Measurements from ENCODE around the gene ZNF419.
"Not testable (repeated sequence)": the region's sequence is repeated elsewhere in the genome, so short reads cannot be mapped to it uniquely, and the experiment has no call there.

ZNF419 gene
- total RNA-seq = 5.4 to 11.1 (median 10.1) reads per million in 3 donors

DNA sequence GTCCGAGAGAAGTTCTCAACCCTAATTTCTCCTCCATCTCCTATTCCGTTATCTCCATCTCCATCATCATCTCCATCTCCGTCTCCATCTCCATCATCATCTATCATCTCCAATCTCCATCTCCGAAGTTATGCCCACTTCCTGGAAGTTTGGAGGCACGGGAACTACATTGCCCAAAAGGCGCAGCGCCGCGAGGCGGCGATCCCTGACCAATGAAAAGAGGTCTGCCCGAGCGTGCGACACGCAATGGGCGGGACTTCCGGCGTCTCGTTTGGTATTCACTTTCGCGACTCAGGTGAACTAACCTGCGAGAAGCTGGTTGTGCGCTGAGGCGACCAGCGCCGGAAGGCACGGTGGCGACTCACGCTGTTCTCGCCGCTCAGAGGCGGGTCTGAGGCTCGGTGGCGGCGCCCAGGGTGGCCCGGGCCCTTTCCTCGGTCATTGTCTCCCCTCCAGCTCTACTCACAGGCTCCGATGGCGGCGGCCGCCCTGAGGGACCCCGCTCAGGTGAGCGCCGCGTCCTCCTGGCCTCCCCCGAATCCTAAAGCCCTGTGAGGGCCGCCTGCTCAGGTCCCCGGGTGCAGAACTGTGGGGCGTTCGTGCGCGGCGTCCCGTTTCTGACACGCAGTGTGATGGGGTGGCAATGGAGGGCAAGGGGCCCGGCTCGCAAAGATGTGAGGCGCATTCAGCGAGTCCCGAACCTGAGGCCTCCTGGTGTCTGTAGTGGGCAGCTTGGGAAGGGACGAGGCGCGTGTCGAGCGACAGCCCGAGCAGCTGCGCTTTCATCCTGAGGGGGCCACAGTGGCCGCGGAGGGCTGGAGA is at the start of gene ZNF419:
Gene ZNF419 (plus strand): TSS at position 274 of the 822 bp plus-strand sequence. CDS start 201 bp downstream, at position 475.
- Histone ChIP-seq H3K4me3 (ENCODE audit: insufficient read depth, low read depth, low read length, poor library complexity, severe bottlenecking) (peak within 1 kb of the TSS; percentile 84), H3K27ac (ENCODE audit: insufficient read depth, low read length, poor library complexity, severe bottlenecking) (peak within 1 kb of the TSS; percentile 72), H3K36me3 (ENCODE audit: control insufficient read depth, insufficient read depth, low read length) (peaks cover 25% of the 10 kb centered on the region)
- H3K27me3 ChIP-seq (replicated peaks; ENCODE audit: control insufficient read depth, insufficient read depth, low read length, poor library complexity, severe bottlenecking); H3K4me1 ChIP-seq (ENCODE audit: control insufficient read depth, insufficient read depth, low read length, poor library complexity, severe bottlenecking); H3K9me3 ChIP-seq (ENCODE audit: control insufficient read depth, low read length): not testable (repeated sequence)
- peak; percentile 84 to 88 (median 85) for DNase-seq

DNA sequence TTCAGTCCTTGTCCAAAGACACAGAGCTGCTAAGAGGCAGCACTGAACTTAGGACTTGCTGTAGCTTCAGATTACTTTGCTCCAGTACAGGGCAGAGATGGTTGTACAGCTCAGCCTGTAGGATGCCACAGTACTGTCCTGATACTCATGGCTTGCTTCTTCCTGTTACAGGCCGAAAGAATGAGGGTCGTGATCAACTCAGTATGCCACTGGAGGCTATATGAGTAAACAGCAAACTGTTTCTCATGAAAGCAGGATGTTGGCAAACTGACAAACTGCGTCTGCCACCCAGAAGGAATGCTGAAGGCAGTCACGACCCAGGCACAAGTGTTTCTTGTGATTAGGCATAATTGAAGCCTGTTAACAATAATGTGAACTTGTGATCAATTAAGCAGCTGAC is 49.6 kb upstream of the ZNF419 start:
- H3K27ac ChIP-seq (ENCODE audit: insufficient read depth, low read length, poor library complexity, severe bottlenecking) = no peak overlapping the region
- H3K9me3 ChIP-seq (ENCODE audit: control insufficient read depth, low read length) = peaks cover 11% of the 10 kb centered on the region
- no peak overlapping the region for H3K4me3 ChIP-seq (ENCODE audit: insufficient read depth, low read depth, low read length, poor library complexity, severe bottlenecking)
- H3K36me3 ChIP-seq (ENCODE audit: control insufficient read depth, insufficient read depth, low read length) = peaks cover 16% of the 10 kb centered on the region
- no peaks in the 10 kb centered on the region for H3K27me3 ChIP-seq (replicated peaks; ENCODE audit: control insufficient read depth, insufficient read depth, low read length, poor library complexity, severe bottlenecking)
- peaks cover 7% of the 10 kb centered on the region for H3K4me1 ChIP-seq (ENCODE audit: control insufficient read depth, insufficient read depth, low read length, poor library complexity, severe bottlenecking)
- DNase-seq = no peak

DNA sequence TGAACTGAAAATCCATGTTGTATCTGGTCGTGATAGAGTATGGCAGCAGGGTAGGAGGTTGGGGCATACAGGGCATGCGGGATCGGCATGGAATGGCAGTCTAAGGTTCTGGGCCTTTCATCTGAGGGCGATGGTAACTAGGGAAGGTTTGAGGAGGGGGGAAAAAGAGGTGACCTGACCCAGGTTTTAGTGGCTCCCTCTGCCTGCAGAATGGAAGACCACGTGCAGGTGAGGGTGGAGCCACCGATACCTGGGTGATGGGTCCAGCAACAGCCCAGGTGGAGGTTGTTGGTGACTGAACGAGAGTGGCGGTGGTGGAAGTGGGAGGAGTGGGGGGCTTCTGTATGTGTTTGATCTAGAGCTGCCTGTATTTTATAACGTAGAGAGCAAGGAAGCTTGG is 48.6 kb upstream of the ZNF419 start:
- Histone ChIP-seq H3K27ac (ENCODE audit: insufficient read depth, low read length, poor library complexity, severe bottlenecking) (no peak overlapping the region), H3K9me3 (ENCODE audit: control insufficient read depth, low read length) (peaks cover 21% of the 10 kb centered on the region), H3K4me3 (ENCODE audit: insufficient read depth, low read depth, low read length, poor library complexity, severe bottlenecking) (no peak overlapping the region), H3K4me1 (ENCODE audit: control insufficient read depth, insufficient read depth, low read length, poor library complexity, severe bottlenecking) (peaks cover 7% of the 10 kb centered on the region), H3K27me3 (replicated peaks; ENCODE audit: control insufficient read depth, insufficient read depth, low read length, poor library complexity, severe bottlenecking) (no peaks in the 10 kb centered on the region), H3K36me3 (ENCODE audit: control insufficient read depth, insufficient read depth, low read length) (peaks cover 25% of the 10 kb centered on the region)
- no peak for DNase-seq

DNA sequence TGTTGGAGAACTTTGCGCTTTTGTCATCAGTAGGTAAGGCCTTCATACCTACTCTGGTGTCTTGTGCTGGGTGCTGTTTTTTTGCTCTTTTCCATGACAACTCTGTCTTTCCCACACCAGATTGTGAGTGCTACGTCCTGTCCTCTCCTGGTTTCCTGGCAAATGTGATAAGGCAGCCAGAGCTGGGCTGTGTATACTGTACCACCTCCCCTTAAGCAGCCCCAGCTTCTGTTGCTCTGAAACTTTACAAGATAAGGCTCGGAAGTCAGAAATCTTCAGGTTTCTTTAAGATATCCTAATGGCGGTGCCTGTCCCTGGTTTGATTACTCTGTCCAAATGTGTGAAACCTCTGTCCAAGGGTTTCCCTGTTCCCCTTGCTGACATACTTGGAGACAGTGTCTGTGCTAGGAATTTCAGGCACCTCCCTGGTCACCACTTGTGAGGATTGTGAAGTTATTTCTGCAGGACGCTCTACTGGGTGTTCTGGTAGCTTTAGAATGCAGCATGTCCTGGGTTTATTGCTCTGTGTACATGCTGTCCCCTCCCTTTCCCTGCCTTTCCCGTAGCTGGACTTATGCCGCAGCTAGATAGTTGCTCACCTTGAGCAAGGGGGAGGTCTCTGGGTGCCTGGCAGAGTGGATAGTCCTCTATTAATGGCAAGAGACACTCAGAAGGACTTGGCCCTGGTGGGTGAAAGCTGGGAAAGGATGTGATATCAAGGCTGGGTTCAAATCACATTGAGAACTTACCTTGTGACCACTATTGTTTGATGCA is 45.4 kb upstream of the ZNF419 start:
- Histone ChIP-seq H3K9me3 (ENCODE audit: control insufficient read depth, low read length) (peaks cover 35% of the 10 kb centered on the region), H3K36me3 (ENCODE audit: control insufficient read depth, insufficient read depth, low read length) (peaks cover 28% of the 10 kb centered on the region), H3K4me3 (ENCODE audit: insufficient read depth, low read depth, low read length, poor library complexity, severe bottlenecking) (no peak overlapping the region), H3K27ac (ENCODE audit: insufficient read depth, low read length, poor library complexity, severe bottlenecking) (no peak overlapping the region), H3K27me3 (replicated peaks; ENCODE audit: control insufficient read depth, insufficient read depth, low read length, poor library complexity, severe bottlenecking) (no peaks in the 10 kb centered on the region), H3K4me1 (ENCODE audit: control insufficient read depth, insufficient read depth, low read length, poor library complexity, severe bottlenecking) (no peaks in the 10 kb centered on the region)
- no peak for DNase-seq

DNA sequence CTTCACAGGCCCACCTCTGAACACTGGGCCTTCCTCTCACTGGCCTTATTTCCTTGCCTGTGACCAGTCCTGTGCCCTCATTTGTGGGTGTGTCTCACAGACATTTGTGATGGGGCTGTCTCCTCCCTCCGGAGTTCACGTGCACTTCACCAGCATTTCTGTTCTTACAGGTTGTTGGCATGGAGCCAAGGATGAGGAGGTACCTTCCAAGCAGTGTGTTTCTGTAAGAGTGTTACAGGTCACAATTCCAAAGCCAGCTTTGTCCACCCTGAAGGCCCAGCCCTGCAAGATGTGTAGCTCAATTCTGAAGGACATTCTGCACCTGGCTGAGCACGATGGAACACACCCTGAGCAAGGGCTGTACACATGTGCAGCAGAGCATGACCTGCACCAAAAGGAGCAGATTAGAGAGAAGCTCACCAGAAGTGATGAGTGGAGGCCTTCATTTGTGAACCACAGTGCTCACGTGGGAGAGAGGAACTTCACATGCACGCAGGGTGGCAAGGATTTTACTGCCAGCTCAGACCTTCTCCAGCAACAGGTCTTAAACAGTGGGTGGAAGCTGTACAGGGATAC is 44.3 kb upstream of the ZNF419 start:
- Histone ChIP-seq H3K36me3 (ENCODE audit: control insufficient read depth, insufficient read depth, low read length) (peaks cover 28% of the 10 kb centered on the region), H3K27me3 (replicated peaks; ENCODE audit: control insufficient read depth, insufficient read depth, low read length, poor library complexity, severe bottlenecking) (no peaks in the 10 kb centered on the region), H3K4me3 (ENCODE audit: insufficient read depth, low read depth, low read length, poor library complexity, severe bottlenecking) (no peak overlapping the region), H3K9me3 (ENCODE audit: control insufficient read depth, low read length) (peaks cover 35% of the 10 kb centered on the region), H3K4me1 (ENCODE audit: control insufficient read depth, insufficient read depth, low read length, poor library complexity, severe bottlenecking) (no peaks in the 10 kb centered on the region), H3K27ac (ENCODE audit: insufficient read depth, low read length, poor library complexity, severe bottlenecking) (no peak overlapping the region)
- DNase-seq = no peak

DNA sequence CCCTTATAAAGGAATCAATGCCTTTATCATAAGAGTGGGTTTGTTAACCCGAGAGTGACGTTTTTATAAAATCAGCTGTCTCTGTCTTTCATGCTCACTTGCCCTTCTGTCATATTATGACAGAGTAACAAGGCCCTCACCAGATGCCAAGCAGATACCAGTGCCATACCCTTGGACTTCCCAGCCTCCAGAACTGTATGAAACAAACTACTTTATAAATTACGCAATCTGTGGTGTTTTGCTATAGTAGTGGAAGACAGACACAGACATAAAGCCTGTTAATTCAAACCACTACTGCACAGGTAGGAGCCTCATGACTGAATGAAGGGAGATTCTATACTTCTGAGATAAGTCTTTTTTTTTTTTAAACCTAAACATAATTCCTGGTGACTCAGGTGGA is 35.2 kb upstream of the ZNF419 start:
- DNase-seq = no peak
- H3K4me3 ChIP-seq (ENCODE audit: insufficient read depth, low read depth, low read length, poor library complexity, severe bottlenecking) = no peak overlapping the region
- no peaks in the 10 kb centered on the region for H3K4me1 ChIP-seq (ENCODE audit: control insufficient read depth, insufficient read depth, low read length, poor library complexity, severe bottlenecking)

DNA sequence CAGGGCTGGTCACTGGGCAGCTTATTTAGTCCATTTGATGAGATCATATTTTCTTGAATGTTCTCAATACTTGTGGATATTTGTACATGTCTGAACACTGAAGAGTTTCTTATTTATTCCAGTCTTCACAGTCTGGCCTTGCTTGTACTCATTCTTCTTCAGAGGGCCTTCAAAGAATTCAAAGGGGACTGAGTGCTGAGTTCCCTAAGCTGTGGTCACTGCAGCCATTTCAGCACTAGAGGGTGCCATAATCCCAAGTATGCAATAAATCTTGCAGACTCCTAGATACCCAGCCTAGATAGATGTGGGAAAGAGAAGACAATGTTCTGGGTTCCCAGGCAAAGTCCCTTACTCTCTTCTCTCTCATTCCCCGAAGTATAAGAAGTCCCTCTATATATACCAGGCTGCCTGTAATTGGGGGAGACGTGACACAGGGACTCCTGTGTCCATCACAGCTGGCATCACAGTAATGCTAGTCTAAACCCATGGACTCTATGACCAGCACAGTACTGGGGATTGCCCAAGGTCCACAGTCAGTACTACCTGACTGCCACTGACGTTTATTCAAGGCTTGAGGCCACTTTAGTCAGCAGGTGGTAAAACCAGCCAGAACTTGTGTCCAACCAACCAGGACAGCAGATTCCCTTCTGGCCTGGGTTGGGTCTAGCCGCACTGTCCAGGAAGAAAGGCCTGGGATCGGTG is 21.7 kb upstream of the ZNF419 start:
- Histone ChIP-seq H3K36me3 (ENCODE audit: control insufficient read depth, insufficient read depth, low read length) (peaks cover 4% of the 10 kb centered on the region), H3K4me1 (ENCODE audit: control insufficient read depth, insufficient read depth, low read length, poor library complexity, severe bottlenecking) (no peaks in the 10 kb centered on the region), H3K27ac (ENCODE audit: insufficient read depth, low read length, poor library complexity, severe bottlenecking) (no peak overlapping the region), H3K27me3 (replicated peaks; ENCODE audit: control insufficient read depth, insufficient read depth, low read length, poor library complexity, severe bottlenecking) (no peaks in the 10 kb centered on the region), H3K9me3 (ENCODE audit: control insufficient read depth, low read length) (peaks cover 5% of the 10 kb centered on the region), H3K4me3 (ENCODE audit: insufficient read depth, low read depth, low read length, poor library complexity, severe bottlenecking) (no peak overlapping the region)
- no peak for DNase-seq

More for the DNA sequence above, 35.2 kb upstream of the ZNF419 start:
- Histone ChIP-seq H3K36me3 (ENCODE audit: control insufficient read depth, insufficient read depth, low read length) (no peaks in the 10 kb centered on the region), H3K9me3 (ENCODE audit: control insufficient read depth, low read length) (peaks cover 10% of the 10 kb centered on the region), H3K27ac (ENCODE audit: insufficient read depth, low read length, poor library complexity, severe bottlenecking) (no peak overlapping the region), H3K27me3 (replicated peaks; ENCODE audit: control insufficient read depth, insufficient read depth, low read length, poor library complexity, severe bottlenecking) (no peaks in the 10 kb centered on the region)

DNA sequence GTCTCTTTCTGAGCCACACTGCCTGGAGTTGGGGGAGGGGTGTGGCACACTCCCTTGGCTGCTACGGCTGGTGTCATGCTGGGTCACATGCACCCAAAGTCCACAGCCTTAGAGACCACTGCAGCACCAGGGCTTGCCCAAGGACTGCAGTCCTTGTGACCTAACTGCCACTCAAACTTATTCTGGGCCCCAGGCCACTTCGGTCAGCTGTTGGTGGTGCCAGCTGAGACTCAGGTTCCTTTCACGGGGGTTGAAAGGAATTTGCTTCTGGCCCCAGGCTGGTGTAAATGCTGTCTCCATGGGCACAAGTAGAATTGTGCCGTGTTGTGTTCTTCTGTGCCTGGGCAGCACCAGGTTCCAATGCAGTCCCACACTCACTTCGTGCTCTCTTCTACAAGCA is 21.1 kb upstream of the ZNF419 start:
- no peaks in the 10 kb centered on the region for H3K27me3 ChIP-seq (replicated peaks; ENCODE audit: control insufficient read depth, insufficient read depth, low read length, poor library complexity, severe bottlenecking)
- H3K9me3 ChIP-seq (ENCODE audit: control insufficient read depth, low read length) = peaks cover 11% of the 10 kb centered on the region
- H3K36me3 ChIP-seq (ENCODE audit: control insufficient read depth, insufficient read depth, low read length) = peaks cover 4% of the 10 kb centered on the region
- H3K4me1 ChIP-seq (ENCODE audit: control insufficient read depth, insufficient read depth, low read length, poor library complexity, severe bottlenecking) = no peaks in the 10 kb centered on the region
- DNase-seq = no peak
- no peak overlapping the region for H3K4me3 ChIP-seq (ENCODE audit: insufficient read depth, low read depth, low read length, poor library complexity, severe bottlenecking)
- no peak overlapping the region for H3K27ac ChIP-seq (ENCODE audit: insufficient read depth, low read length, poor library complexity, severe bottlenecking)

DNA sequence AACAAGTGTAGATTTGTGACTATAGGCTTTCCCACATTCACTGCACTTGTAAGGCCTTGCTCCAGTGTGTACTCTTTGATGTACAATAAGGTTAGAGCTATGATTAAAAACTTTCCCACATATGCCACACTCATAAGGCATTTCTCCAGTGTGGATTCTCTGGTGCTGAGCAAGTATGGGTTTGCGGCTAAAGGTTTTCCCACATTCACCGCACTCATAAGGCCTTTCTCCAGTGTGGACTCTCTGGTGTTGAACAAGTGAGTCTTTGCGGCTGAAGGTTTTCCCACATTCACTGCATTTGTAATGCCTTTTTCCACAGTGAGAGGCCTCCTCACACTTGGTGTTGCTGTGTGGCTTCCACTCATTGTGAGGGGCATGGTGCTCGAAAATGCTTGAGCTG is 13.9 kb upstream of the ZNF419 start:
- no peaks in the 10 kb centered on the region for H3K27me3 ChIP-seq (replicated peaks; ENCODE audit: control insufficient read depth, insufficient read depth, low read length, poor library complexity, severe bottlenecking)
- no peak overlapping the region for H3K27ac ChIP-seq (ENCODE audit: insufficient read depth, low read length, poor library complexity, severe bottlenecking)
- peaks cover 60% of the 10 kb centered on the region for H3K9me3 ChIP-seq (ENCODE audit: control insufficient read depth, low read length)
- H3K36me3 ChIP-seq (ENCODE audit: control insufficient read depth, insufficient read depth, low read length) = peaks cover 18% of the 10 kb centered on the region
- no peak for DNase-seq
- H3K4me3 ChIP-seq (ENCODE audit: insufficient read depth, low read depth, low read length, poor library complexity, severe bottlenecking) = no peak overlapping the region
- H3K4me1 ChIP-seq (ENCODE audit: control insufficient read depth, insufficient read depth, low read length, poor library complexity, severe bottlenecking) = no peaks in the 10 kb centered on the region

Data from effector memory CD4-positive, alpha-beta T cell (primary cell).